ENCODE results near the gene NCAM1. TPM values are rescaled to one million over a fixed set of nuclear protein-coding genes. Genes with fewer than 3 reads are reported as not detected.
"Not testable (repeated sequence)": the region's sequence is repeated elsewhere in the genome, so short reads cannot be mapped to it uniquely, and the experiment has no call there.

Gene NCAM1
- total and polyA plus RNA-seq, 9 of the 15 experiments (the other 6 are each of a cell fraction or from before 2014, with no cell fraction given), result 0.09 to 0.23 TPM; not detected in 7

GRCh38 chr11:112922606-112923005, 38.6 kb upstream of the NCAM1 start:
- 0% methylated on average over 2 of the region's 2 CpGs for WGBS (ENCODE audit: insufficient coverage, low coverage, missing lambda C conversion rate)
- Histone ChIP-seq H3K4me3 (no peak overlapping the region), H3K27ac (ENCODE audit: extremely low read depth, low read depth, low read length) (no peak overlapping the region), H3K4me1 (replicated peaks in 1 of 2; ENCODE audit: control insufficient read depth in 2 of 2, insufficient read depth in 2 of 2, low read length in 2 of 2) (no peaks in the 10 kb centered on the region), H2AFZ (ENCODE audit: low read depth, low read length) (no peak overlapping the region), H3K79me2 (ENCODE audit: control insufficient read depth, insufficient read depth, low read length) (no peaks in the 10 kb centered on the region), H3K27me3 (ENCODE audit: control insufficient read depth in 2 of 2, insufficient read depth in 2 of 2, low read length in 2 of 2) (0 out of 5 replicates have a peak, but pooled peaks cover 0 to 2% of the 10 kb centered on the region in 2 experiments), H3K9me1 (ENCODE audit: control insufficient read depth, insufficient read depth, low read length) (no peaks in the 10 kb centered on the region), H3K36me3 (ENCODE audit: control insufficient read depth, insufficient read depth, low read length) (no peaks in the 10 kb centered on the region), H4K20me1 (replicated peaks; ENCODE audit: control insufficient read depth, insufficient read depth, low read length) (no peaks in the 10 kb centered on the region), H3K9me3 (replicated peaks; ENCODE audit: control insufficient read depth, insufficient read depth, low read depth, low read length) (no peaks in the 10 kb centered on the region), H3K4me2 (ENCODE audit: insufficient read depth, low read length) (no peak overlapping the region), H3K9ac (ENCODE audit: insufficient read depth in 1 of 2, low read depth in 2 of 2, low read length in 2 of 2) (no peak overlapping the region)
- no peak for TF ChIP-seq ZNF764 (CRISPR knock-in tag; IDR thresholded peaks at IDR 0.05; ENCODE audit: low read depth)
- TF ChIP-seq MYBL2 (IDR thresholded peaks at IDR 0.05; ENCODE audit: low read depth), result no peak
- no peak for TF ChIP-seq MYBL2 (CRISPR knock-in tag; IDR thresholded peaks at IDR 0.05; ENCODE audit: borderline replicate concordance)
- TF ChIP-seq STAG1 (CRISPR knock-in tag; IDR thresholded peaks at IDR 0.05; ENCODE audit: borderline replicate concordance), result no peak
- intact Hi-C loops (cut with micrococcal nuclease), result no loop called here
- in situ Hi-C loops (cut with MboI), result loop anchor here (10.0 kb wide), 1 partner anchor 1012 kb away; no protein-coding TSS in a partner anchor
- no peak for DNase-seq (ENCODE audit: extremely low read depth in 1 of 4, low spot score in 3 of 4)
- FAIRE-seq, result no peak
- ChIA-PET POLR2A (no interaction called here), CTCF (ENCODE audit: low intra/inter-chr PET ratio) (no interaction called here)
- no TSS peak for BruUV-seq (replicated peaks)
- ATAC-seq, result no peak

- in situ Hi-C loops (cut with MboI), result loop anchor here (10.0 kb wide), 1 partner anchor 1010 kb away; no protein-coding TSS in a partner anchor
- FAIRE-seq; CTCF ChIA-PET (ENCODE audit: low intra/inter-chr PET ratio); BruUV-seq (replicated peaks); H3K27me3 ChIP-seq (ENCODE audit: control insufficient read depth in 2 of 2, insufficient read depth in 2 of 2, low read length in 2 of 2); H4K20me1 ChIP-seq (replicated peaks; ENCODE audit: control insufficient read depth, insufficient read depth, low read length); H2AFZ ChIP-seq (ENCODE audit: low read depth, low read length); intact Hi-C loops (cut with micrococcal nuclease); H3K4me3 ChIP-seq; H3K4me1 ChIP-seq (replicated peaks in 1 of 2; ENCODE audit: control insufficient read depth in 2 of 2, insufficient read depth in 2 of 2, low read length in 2 of 2); DNase-seq (ENCODE audit: extremely low read depth in 1 of 4, low spot score in 3 of 4); POLR2A ChIA-PET; H3K9ac ChIP-seq (ENCODE audit: insufficient read depth in 1 of 2, low read depth in 2 of 2, low read length in 2 of 2); H3K79me2 ChIP-seq (ENCODE audit: control insufficient read depth, insufficient read depth, low read length); H3K9me1 ChIP-seq (ENCODE audit: control insufficient read depth, insufficient read depth, low read length); H3K9me3 ChIP-seq (replicated peaks; ENCODE audit: control insufficient read depth, insufficient read depth, low read depth, low read length); H3K27ac ChIP-seq (ENCODE audit: extremely low read depth, low read depth, low read length); ATAC-seq; H3K4me2 ChIP-seq (ENCODE audit: insufficient read depth, low read length); H3K36me3 ChIP-seq (ENCODE audit: control insufficient read depth, insufficient read depth, low read length): not testable (repeated sequence)
- 0% methylated on average over 6 of the region's 6 CpGs for WGBS (ENCODE audit: insufficient coverage, low coverage, missing lambda C conversion rate)
Observed at GRCh38 chr11:112924836-112925235, 36.4 kb upstream of the NCAM1 start.

Data from K562 (cell line).